ENCODE data around the gene ERMN.

GRCh38 chr2:157296490-157296889, 29.1 kb downstream of the ERMN start:
- TF ChIP-seq, protein P1, sequence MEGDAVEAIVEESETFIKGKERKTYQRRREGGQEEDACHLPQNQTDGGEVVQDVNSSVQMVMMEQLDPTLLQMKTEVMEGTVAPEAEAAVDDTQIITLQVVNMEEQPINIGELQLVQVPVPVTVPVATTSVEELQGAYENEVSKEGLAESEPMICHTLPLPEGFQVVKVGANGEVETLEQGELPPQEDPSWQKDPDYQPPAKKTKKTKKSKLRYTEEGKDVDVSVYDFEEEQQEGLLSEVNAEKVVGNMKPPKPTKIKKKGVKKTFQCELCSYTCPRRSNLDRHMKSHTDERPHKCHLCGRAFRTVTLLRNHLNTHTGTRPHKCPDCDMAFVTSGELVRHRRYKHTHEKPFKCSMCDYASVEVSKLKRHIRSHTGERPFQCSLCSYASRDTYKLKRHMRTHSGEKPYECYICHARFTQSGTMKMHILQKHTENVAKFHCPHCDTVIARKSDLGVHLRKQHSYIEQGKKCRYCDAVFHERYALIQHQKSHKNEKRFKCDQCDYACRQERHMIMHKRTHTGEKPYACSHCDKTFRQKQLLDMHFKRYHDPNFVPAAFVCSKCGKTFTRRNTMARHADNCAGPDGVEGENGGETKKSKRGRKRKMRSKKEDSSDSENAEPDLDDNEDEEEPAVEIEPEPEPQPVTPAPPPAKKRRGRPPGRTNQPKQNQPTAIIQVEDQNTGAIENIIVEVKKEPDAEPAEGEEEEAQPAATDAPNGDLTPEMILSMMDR (IDR thresholded peaks at IDR 0.05; ENCODE audit: insufficient read depth, low read depth, low read length): no peak
- no peak for TF ChIP-seq EZH2 (IDR thresholded peaks at IDR 0.05; ENCODE audit: insufficient read depth, low read length)

Data from astrocyte (in vitro differentiated cells and primary cell).